Right lung (tissue), 5 donors: Measurements from ENCODE around the gene SNX19. TPM values are rescaled to one million over a fixed set of nuclear protein-coding genes. Genes with fewer than 3 reads are reported as not detected.
A peak's percentile ranks its signal among the peaks of the same experiment; 100 is the strongest.

Experiments used
- DNase-seq, 2 donors: peaks; one replicate each; pipeline ENCODE4 v3.0.0-alpha.2; 2013
- polyA plus RNA-seq, 5 donors: library from polyadenylated mRNA; unstranded; fragments of 120-200 nt; gene quantifications; one replicate each; pipeline versions ENCODE4 v1.2.1 to v1.2.3, GENCODE V29; 2013; ENCODE audit warnings: inconsistent platforms in 1 of 5, low replicate concordance in 1 of 5; ENCODE audit not compliant: insufficient read length in 5 of 5, insufficient read depth in 1 of 5

SNX19 gene
- polyA plus RNA-seq, 5 donors, result 30.0 to 40.8 (median 37.2) TPM

DNA sequence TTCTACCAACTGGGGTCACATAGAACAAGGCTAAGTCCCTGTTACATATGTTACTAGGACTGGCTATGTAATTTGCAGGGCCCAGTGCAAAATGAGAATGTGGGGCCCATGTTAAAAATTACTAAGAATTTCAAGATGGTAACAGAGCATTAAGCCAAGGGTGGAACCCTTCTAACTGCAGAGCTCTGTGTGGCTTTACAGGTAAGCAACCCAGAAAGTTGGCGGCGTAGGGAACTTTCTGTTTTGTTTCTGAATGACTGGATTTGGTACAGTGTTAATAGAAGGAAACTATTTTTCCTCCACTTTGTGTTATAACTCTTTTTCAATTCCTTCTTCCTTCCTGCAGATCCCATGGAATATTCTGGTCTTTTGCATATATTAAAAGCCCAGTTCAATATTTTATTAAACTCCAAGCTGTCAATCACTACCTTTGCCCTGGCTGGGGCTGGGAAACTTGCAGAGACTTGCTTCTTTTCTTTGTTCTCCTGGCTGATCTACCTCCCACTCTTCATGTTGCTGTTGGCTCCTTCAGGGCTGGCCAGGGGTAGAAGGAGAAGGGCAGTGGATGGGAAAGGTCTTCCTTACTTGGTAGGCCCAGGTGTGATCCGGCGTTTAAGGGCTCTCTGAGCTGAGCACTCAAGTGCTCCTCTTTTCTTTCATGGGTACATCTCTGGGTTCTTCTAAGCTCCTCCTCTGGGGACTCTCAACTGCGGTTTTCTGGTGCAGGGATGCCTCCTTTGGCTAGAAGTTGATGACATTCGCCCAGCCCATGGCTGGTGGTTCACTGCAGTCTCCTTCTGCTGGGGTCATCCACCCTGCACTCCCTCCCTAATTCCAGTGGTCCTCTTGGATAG is 67.7 kb downstream of the SNX19 start:
- DNase-seq, result no peak

DNA sequence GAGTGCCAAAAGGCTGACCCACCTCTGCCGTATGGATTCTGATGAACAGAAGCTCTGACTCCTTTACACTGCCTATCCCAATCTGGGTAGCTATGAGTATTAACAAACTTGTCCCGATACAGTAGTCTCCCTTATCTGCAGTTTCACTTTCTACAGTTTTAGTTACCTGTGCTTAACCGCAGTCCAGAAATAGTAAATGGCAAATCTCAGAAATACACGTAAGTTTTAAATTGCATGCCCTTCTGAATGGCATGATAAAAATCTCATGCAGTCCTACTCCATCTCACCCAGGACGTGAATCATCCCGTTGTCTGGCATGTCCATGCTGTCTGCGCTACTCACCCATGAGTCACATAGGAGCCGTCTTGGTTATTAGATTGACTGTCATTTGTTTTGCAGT is 68.8 kb downstream of the SNX19 start:
- DNase-seq, result no peak

DNA sequence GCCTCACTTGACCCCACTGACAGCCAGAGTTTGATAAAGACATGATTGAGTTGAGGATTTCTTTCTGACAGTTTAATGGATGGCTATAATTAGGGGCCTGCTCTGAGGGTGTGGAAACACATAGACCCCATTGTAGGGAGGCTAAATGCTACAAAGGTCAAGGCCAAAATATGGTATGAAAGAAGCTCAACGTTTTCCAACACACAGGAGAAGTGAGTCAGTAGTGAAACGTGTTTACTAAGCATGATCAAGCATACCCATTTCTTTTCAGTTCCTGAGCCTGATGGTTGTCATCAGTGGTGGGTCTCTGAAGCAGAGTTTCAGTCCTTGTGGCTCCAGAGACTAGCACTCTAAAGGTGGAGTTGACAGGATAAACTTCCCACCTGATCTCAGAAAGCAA is 69.7 kb downstream of the SNX19 start:
- DNase-seq, result no peak

DNA sequence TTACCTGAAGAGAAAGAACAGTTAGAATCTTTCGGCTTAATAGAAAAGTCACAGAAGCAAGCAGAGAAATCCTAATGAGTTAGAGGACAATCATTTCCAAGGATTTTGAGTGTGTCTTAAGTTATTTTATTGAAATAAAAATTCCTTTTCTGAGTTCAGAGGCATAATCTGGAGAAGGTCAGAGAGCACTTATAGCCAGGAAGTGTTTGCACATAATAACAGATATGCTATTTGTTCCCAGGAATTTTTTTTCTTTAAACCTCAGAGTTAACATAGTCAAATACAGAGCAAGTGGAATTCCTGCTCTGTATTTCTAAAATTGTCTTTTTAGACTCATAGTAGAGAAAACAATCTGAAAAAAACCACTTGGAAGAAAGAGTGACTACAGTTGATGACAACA is 74.3 kb downstream of the SNX19 start:
- no peak for DNase-seq

DNA sequence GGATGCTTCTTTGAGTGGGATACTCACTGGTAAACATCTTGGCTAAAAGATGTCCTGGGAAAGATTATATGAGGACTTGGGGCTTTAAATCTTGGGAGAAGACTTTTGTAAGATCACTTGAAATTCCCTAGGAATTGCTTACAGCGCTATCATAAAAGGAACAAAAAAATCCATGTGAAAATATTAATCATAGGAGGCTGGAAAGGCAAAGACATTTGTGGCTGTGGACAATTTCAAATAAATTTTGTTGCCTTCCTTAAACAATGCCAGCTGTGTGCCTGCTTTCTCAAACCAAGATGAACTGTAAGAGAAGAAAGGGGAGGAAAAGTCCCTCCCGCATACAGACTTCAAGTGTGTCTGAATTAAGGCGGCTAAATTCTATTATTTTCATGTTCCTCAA is 75.6 kb downstream of the SNX19 start:
- no peak for DNase-seq

DNA sequence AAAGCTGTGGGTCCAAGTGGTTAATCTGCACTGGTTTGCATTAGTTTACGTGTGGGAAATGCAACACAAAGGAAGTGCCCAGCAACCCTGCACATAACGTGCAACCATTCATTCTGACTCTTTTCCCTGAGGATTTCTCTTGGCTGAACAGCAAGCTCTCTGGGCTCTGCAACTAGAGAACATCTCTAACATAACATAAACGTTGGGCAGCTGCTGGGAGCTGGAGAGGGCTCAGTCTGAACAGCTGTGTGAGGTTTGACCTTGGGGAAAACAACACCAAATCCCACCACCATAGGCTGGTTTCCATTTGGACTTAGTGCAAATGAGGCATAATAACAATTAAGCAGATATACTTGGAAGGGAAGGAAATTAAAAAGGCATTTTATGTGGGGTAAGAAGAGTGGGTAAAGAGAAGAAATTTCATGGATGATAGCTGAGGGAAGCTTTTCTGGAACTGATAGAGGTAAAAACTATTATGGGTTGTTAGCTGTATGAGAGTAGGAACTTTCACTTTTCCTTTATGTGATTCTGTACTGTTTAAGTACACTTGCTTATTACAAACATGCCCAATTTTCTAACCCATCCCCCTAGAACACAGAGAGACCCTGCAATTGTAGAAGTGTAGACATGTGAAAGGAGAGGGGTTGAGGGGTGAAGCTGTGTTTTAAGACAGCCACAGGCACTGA is 76.2 kb downstream of the SNX19 start:
- DNase-seq, result no peak

DNA sequence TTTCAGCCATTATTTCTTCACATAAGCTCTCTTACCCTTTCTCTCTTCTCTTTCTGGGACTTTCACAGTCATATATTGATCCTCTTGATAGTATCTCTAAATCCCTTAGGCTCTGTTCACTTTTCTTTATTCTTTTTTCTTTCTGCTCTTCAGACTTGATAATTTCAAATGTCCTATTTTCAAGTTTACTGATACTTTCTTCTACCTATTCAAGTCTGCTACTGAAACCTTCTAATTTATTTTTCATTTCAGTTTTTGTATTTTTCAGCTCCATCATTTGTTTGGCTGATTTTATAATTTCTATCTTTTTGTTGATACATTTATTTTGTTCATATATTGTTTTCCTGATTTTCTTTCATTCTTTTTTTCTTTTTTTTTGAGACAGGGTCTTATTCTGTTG is 79.1 kb downstream of the SNX19 start:
- DNase-seq, result no peak

DNA sequence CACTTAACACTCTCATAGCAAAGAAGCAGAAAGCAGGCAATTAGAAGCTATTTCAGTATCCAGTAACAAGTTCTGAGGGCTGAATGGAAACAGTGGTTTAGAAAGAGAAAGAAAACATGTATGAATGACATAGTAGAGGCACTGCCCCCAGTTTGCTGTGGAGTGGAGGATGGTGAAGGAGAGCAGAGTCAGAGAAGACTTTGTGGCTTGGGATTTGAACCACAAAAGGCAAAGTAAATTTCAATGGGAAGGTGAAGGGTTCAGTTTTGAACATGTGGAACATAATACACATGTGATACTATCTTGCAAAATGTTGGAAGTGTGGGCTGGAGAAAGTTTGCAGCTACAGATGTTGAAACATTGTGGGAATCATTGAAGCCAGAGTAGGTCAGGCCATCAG is 81.4 kb downstream of the SNX19 start:
- DNase-seq, result no peak

DNA sequence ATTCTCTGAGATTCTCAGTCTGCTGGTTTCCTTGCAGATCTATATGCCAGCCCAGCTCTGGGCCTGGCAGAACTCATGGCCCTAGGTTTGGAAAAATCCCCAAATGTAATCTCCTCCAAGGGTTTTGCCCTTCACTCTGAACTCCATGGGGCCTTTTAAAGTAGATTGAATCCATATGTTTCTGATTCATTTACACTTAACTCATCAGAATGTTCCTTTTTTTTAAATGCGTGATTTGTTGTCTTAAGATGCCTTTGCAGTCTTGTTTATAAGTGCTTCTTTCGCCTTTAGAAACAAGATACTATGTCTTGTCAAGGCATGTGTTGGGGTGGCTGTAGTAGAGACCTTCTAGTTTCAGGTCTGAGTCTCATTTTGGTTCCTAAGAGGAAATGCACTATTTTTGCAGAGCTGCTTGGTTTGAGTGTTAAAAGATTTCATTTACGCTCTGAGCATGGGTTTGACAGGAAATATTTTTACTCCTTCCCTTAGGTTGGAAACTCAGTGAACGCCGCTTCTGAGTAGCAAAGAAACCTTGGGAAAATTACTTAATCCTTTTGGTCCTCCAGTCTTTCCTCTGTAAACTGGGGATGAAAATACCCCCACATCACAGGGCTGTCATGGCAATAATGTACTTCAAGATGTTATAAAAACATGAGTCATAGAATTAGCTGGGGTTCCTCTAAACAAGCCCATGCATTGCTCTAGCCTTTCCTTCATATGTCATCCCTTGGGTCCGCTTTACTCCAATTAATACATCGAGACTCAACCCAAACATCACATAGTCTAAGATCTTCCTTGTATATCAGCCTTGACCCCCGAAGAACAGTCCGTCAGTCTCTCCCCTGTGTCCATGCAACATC is 83.5 kb downstream of the SNX19 start:
- DNase-seq, result no peak

DNA sequence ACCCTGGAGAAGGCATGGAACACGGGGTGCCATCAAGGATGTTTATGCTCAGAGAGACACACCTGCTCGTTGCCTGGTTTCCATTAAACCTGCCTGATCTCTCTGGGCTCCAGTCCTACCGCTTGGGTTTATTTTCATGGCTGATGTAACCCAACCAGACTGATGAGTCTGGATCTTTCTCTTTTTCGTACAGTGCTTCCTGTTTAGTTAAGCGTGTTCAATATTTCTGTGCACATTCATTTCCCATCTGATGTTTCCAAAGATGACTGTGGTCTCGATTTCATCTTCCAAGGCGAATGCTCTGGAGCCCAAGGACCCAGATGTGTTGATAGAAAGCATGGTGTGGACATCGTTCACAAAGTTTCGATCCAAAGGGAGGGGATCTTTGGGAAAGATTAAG is 84.3 kb downstream of the SNX19 start:
- DNase-seq, result no peak

DNA sequence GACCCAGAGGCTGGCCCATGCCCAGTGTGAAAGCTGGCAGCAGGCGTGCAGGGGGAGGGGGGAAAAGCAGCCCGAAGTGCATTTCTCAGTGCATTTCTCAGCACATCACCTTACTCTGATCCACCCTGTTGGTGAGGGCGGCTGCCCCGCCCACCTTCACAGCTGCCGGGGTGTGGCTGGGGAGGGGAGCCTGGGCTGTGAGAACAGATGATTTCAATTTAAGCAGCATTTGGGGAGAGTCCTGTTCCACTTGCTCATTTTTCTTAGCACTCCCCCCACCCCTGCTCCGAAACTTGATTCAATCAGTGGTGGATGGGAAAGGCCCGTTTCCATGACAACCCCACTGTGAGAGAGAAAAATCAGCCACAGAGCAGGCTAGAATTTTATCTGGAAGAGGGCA is 84.8 kb downstream of the SNX19 start:
- no peak for DNase-seq

DNA sequence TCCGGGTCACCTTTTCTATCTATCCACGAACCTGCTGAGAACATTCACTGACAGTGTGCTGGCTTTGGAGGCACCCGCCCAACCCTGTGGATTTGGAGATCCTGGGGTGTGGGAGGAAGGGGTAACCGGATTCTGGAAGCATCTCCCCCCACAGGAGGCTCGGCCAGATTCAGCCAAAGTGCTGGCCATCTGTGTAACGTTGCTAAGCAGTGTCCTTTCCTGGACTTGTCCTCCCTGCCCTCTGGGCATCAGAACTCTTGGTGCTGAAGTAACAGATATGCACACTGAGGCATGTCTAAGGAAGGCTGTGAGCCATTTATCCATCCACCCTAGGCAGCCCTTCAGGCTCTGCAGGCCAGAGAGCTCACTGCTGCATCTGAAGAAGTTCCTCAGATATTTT is 85.7 kb downstream of the SNX19 start:
- no peak for DNase-seq

DNA sequence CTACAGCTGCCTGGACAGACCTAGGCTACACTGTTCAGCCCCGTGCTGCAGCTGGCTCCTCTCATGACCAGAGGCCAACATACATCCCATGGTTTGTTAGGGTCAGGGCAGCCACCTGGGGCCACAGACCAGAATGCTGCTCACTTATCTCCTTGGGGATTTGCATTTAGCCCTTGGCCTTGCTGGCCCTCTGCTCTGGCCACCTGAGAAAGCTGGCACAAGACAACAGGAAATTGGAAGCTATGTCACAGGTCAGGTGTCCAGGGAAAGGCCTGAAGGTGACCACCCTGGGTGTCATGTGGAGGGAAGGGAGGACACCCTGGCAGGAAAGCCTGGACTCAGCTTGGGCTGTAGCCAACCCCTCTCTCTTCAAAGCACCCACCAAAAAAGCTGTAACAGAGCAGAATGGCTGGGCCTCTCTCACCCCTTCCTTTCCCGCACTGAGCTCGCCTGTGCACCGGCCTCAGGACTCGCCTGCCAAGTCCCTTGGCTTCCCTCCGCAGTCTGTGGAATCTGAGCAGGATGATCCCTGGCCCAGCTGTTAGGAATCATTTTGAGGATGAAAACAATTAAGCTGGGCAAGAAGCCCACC is 86.3 kb downstream of the SNX19 start:
- DNase-seq, result peak; percentile 65 to 71

DNA sequence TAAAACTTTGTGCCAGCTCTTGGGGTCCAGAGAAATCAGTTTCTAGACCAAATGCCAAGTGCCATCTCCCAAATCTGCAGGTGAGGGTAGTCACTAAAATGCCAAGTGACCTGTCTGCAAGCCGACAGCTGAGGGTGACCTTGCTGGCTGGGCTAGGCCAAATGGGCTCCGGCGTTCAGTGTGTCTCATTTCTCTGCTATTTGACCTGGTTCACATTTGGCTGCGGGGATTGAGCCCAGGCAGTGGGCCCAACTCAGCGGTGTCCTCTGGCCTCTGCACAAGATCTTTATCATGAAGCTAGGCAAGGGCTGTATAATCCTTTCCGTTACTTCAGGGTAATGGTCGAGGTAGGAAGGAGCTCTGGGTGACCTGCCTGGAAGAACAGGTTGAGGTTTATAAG is 87.5 kb downstream of the SNX19 start:
- DNase-seq, result no peak

DNA sequence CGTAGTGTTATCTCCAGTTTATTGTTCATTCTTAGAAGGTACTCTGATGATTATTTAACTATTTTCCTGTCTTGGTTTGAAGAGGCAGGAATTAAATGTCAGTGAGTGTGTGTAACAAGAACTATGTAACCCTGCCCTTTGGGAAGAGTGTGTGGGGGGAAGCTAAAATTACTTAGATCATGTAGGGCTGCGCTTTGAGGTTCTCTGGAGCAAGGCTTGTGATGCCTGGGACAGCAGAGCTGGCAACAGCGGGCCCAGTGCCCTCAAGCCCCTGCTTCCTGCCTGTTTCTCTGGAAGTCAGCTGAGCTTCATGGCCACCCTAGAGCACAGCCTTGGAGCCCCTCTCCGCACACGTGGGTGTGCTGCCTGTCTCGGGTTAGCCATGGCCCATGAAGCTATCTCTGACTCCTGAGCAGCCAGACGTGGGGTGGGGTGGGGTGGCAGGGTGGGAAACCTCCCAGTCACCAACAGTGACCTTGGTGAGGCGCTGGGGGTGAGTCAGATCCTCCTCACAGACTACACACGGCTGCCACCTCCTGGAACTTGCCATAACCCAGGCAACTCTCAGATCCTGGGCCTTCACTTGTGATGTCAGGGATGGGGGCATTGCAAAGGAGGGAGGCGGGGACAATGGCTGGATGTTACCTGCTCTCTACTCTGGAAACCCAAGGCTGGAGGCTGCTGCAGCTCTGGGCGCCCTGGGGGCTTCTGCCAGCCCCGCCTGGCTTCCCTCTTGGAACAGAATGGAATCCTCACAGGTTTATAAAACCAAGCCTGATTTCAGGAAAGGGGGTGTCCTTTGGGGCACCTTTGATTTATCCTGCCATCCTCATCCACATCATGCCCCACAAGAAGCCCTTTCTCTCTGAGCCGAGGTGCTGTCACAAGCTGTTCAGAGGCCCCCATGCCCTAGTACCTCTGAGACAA is 88.6 kb downstream of the SNX19 start:
- DNase-seq, result no peak

DNA sequence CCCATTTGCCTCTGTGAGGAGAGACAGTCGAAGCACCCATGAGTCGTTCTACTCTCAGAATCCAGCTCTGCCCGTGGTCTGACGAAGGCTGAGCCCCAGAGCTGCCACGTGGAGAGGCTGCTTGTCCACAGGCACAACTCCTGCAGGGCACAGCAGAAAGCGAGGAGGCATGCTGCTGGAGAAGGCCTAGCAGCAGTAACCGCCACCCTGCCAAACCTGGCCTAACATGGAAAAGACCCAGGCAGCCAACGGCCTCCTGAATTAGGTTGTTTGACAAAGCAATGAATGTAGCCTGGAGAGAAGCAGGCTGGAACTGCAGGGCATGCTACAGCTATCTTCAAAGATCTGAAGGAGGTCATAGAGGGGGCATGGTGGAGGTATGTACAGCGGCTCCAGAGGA is 89.7 kb downstream of the SNX19 start:
- DNase-seq, result no peak

DNA sequence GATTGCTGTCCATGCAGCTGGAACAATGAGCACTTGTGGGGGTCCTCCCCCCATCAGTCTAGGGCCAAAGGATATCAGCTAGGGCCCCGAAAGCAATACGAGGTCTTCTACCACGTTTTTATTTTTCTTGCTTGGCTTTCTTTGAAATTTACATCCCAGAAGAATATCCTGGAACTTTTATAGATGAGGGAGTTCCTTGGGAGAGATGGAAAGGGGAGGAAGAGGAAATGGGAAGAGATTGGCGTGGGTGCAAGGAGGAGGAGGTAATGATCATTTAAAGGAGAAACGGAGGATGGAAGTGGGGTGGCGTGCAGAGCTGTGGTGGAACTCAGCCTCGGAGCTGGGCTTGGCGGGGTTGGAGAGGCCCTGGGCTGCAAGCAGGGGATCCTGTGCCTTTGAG is 90.3 kb downstream of the SNX19 start:
- no peak for DNase-seq

DNA sequence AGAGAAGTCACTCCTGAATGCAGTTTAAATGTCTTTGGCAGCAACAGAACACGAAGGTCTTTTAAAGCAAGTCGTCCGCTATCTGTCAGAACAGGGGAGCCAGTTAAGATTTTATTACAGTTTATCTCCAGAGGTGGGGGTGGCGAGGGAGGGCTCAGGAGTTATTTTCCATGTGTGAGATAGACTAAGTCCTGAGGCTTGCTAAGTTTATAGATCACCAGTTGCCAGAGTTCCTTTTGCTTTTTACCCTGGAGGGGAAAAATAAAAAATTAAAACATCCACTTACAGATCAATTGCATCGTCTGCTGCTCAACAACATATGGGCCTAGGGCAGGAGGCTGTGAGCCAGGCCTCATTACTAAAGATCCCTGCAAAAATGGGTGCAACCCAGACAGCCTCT is 90.7 kb downstream of the SNX19 start:
- DNase-seq, result no peak
